NCI-H446 treated with DMSO at 0.1 percent for 48 hours (cell line): ENCODE results near the gene B4GALNT4.
"Not testable (repeated sequence)": the region's sequence is repeated elsewhere in the genome, so short reads cannot be mapped to it uniquely, and the experiment has no call there.

Experiments
- DNase-seq: peaks from one replicate; lab custom pipeline; 2025; lab: John Stamatoyannopoulos, UW

The B4GALNT4 gene

DNA sequence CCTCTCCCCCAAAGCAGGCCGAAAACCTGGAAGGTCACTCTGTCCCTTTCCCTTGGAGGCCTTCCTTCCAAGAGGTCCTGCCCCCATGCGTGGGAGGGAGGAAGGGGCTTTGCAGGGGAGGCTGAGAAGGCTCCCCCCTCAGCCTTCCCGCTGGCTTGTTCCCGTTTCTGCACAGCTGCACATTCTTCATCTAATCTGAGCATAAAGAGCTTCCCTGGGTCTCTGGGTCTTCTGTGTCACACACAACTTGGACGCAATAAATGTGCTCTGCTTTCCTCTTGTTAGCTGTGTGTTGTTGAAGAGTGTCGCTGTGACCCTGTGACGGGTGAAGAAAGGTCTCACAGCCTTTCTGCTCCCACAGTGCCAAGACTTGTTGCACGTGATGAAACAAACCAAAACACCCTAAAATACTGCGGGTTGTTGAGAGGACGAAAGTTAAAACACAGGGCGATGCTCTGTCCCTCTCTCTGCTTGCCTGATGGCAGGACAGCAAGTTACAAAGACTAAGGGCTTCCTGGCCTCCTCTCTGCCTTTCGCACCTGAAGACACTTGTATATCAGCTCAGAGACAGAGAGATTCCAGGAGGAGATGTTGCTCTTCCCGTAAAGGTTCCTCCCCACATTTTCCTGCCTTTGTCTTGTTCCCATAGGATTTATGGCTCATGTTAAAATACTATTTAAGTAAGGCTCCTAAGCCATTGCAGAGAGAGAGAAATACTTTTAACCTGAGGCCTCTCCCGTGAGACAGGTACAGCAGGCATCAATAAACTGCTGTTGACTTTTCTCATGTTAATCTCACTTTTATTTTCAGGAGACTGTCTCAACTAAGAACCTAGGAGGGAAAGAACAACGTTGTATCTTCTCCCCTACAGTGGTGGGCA lies 33.3 kb upstream of the B4GALNT4 start:
- no peak for DNase-seq

DNA sequence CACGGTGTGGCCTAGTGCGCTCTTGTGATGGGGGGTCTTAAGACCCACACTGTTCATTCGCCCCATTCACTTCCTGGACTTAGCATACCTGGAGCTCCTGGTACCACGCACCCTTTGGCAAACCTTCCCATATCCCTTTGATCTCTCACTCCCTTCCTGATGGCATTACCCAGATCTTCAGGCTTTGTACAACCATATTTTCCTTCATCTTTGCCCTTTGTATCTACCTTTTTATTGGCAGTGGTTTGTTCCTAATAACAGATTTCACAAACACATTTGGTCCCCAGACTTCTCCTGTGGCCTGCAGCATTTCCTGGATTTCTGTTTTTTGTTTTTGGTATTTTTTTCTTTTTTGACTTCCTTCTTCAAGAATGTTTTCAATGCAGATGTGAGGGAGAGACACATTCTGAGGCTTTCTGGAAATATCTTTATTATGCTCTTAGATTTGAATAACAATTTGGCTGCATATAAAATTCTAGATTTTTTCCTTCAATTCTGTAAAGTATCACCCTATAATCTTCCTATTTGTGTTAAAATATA lies 32.6 kb upstream of the B4GALNT4 start:
- DNase-seq: no peak

DNA sequence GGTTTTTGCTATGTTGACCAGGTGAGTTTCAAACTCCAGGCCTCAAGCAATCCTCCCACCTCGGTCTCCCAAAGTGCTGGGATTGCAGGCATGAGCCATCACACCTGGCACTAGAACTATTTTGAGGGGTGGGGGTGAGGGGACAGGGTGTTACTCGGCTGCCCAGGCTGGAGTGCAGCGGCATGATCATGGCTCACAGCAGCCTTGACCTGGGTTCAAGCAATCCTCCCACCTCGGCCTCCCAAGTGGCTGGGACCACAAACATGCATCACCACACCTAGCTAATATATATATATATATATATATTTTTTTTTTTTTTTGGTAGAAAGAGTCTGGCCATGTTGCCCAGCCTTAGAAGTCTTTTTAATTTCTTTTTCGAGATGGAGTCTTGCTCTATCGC lies 31.6 kb upstream of the B4GALNT4 start:
- no peak for DNase-seq

DNA sequence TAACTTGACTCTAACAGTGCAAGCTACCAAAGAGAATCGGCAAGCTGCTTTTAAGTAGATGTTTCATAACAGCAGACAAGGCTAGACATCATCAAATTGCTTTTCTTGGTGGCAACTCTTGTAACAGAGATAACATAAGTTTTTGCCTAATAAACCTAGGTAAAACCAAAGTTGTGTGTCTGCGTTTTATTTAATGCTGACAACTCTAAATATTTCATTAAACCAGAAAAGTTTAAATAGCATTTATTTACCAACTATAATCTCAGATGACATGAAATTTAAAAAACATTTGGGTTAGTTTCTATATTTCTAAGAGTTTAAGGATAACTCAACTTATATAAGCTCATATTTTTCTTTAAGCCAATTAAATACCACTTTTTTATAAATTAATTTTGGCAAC lies 29.3 kb upstream of the B4GALNT4 start:
- no peak for DNase-seq

DNA sequence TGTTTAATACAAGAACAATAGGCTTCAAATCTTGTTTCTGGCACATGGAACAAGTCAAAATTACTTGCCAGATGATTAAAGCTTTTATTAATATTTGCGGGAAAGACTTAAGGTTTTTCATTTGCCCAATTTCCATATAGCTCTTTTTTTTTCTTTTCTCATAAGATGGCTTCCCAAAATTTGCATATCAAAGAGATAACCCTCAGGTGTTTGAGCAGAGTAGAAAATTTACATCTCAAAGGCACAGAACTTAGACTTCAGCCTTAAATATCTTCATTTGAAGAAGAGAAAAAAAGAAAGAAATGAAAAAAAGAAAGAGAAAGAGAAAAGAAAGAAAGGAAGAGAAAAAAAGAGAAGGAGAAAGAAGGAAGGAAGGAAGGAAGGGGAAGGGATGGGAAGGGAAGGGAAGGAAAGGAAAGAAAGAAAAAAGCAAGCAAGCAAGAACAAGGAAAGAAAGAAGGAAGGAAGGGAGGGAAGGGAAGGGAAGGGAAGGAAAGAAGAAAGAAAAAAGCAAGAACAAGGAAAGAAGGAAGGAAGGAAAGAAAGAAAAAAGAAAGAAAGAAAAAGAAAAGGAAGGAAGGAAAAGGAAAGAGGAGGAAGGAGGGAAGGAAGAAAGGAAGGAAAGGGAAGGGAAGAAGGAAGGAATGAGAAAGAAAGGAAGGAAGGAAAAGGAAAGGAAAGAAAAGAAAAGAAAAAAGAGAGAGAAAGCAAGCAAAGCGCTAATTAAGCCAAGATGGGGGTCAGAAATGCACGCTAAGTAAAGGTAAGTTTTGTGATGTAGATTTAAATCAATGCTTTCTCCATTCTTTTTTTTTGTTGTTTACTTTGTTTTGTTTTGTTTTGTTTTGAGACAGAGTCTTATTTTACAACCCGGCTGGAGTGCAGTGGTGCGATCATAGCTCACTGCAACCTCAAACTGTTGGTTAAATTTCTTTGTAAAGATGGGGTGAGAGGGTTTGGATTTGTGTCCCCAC lies 28.5 kb upstream of the B4GALNT4 start:
- DNase-seq: no peak

DNA sequence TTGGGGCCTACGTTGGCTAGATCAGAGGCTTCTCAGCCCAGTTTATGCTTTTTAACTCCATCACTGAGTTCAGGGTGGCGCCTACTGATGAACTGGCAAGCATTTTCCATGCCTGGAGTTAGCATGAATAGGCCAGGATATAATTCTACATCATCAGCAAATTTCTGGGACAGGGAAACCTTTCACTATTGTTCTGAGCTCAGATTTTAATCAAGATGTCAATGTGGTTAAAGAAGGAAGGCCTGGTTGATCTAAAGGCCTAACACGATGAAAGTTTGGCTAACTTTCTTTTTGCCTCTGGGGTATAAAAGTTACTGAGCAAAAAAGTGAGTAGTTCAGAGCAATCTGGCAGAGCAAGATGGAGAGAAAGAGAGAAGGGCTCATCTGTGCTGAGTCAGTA lies 27.0 kb upstream of the B4GALNT4 start:
- no peak for DNase-seq

DNA sequence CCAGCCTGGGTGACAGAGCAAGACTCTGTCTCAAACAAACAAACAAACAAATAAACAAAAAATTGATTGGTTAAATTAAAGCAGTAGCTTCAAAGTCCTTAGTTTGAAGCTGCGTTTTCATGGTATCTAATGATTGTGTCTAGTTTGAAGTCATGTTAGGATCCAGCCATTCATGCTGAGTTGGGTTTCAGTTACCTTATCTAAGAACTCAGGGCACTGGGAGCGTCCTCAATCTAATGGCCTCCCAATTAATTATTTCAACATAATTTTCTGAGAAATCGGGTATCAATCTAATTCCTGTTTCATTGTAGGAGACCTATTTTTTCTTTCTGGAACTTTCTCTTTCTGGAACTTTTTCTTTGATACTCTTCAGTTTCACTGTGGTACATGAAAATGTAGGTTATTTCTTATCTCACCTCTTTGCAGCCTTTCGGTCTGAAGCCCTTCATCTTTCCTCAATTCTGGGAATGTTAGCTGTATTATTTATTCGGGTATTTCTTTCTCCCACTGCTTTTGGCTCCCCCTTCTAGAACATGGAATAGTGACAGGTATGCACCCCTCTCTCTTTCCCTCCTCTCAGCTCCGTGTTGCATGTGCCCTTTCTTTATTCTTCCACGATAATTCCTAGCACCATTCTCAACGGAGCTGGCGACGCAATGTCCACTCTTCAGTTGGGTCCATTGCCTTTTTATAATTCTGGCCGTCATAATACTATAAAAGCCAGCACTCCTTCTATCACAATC lies 24.3 kb upstream of the B4GALNT4 start:
- DNase-seq: no peak

DNA sequence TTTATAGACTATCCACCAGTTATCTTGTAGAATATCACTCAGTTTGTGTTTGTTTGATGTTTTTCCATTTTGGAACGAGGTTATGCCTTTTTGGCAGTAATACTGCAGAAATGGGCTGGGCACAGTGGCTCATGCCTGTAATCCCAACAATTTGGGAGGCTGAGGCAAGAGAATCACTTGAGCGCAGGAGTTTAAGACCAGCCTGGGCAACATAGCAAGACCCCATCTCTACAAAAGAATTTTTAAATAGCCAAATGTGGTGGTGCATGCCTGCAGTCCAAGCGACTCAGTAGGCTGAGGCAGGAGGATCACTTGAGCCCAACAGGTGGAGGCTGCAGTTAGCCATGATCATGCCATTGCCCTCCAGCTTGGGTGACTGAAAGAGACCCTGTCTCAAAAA lies 22.8 kb upstream of the B4GALNT4 start:
- no peak for DNase-seq

DNA sequence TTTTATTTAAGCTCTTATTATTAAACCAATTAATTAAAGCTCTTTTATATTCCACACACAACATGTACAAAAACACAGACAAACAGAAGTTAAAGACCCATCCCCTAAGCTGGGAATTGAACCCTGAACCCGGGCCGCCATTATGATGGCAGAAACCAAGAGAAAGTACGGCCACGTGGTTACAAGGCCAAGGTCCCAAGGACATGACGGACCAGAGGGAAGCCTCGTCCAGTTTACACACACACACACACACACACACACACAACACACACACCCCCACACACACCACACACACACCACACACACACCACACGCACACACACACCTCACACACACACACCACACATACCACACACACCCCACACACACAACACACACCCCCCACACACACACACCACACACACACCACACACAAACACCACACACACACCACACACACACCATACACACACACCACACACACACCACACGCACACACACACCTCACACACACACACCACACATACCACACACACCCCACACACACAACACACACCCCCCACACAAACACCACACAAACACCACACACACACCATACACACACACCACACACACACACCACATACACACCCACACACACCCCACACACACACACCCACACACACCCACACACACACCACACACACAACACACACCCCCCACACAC lies 19.9 kb upstream of the B4GALNT4 start:
- not testable (repeated sequence) for DNase-seq

DNA sequence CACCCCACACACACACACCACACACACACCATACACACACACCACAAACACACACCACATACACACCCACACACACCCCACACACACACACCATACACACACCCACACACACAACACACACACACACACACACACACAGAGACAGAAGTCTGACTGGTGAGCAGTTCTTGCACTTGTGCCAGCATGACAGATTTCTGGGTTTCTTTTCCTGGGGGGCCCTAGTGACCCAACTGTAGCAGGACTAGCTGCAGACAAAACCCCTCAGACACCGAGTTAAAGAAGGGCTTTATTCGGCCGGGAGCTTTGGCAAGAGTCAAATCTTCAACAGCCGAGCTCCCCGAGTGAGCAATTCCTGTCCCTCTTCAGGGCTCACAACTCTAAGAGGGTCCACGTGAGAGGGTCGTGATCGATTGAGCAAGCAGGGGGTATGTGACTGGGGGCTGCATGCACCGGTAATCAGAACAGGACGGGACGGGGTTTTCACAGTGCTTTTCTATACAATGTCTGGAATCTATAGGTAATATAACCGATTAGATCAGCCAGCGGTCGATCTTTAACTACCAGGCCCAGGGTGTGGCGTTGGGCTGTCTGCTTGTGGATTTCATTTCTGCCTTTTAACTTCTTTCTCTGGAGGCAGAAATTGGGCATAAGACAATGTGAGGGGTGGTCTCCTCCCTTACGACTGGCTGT lies 19.1 kb upstream of the B4GALNT4 start:
- not testable (repeated sequence) for DNase-seq

DNA sequence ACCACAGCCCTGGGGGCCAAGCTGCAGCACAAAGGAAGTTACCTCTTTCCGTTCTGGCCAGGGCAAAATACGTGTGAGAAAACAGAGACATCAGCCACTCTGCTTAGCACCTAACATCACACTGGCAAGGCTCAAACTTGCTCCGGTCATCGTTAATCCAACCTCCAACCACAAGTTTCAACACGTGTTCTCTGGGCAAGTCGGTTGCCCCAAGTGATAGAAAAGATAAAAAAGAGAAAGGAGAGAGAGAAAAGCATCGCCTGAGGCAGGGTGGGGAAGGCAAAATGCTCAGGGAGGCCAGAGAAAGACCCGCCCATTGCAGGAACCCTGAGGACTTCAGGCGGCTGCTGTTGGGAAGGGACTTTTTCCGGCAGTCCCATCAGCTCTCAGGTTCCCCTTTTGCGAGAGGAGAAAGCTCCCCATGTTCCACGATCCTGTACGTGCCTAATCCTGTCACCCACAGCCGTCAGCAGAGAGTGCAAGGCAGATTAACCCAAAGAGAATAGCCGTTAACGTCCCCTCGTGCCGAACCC lies 18.5 kb upstream of the B4GALNT4 start:
- no peak for DNase-seq

DNA sequence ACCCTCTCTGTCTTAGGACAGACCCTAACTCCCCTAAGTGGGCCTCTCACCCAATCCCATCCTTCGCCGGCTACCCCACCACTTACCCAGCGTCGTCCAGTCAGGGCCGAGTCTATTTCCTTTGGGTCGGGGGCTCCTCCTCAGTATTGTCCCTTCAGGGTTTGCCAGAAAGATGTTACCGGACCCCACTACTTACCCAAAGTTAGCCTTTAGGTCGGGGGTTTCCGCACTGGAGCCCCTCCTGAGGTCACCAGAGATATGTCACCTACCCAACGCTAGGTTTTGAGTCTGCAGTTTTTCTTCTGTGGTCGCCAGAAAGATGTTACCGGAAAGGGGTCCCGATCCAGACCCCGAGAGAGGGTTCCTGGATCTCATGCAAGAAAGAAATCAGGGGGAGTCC lies 17.9 kb upstream of the B4GALNT4 start:
- no peak for DNase-seq

DNA sequence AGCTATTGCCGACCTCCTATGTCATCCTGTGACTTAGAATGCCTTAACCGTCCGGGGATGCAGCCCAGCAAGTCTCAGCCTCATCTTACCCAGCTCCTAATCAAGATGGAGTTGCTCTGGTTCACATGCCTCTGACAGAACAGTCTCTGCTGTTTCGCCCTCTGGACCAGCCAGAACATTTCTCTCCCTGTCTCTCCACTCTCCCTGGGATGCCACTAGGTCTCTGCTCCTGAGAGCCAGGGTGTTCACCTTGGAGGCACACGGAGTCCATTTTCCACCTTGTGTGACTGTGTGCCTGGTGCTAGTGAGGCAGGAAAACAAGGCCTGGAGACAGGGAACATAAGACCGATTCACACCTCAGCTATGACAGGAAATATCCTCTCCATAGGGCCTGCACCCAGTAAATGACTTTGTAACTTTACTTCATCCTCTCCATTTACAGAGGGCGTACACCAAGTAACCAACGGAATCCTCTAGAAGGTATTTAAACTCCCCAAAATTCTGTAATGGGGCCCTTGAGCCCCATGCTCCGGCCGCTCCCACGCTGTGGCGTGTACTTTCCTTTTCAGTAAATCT lies 16.8 kb upstream of the B4GALNT4 start:
- DNase-seq: no peak

DNA sequence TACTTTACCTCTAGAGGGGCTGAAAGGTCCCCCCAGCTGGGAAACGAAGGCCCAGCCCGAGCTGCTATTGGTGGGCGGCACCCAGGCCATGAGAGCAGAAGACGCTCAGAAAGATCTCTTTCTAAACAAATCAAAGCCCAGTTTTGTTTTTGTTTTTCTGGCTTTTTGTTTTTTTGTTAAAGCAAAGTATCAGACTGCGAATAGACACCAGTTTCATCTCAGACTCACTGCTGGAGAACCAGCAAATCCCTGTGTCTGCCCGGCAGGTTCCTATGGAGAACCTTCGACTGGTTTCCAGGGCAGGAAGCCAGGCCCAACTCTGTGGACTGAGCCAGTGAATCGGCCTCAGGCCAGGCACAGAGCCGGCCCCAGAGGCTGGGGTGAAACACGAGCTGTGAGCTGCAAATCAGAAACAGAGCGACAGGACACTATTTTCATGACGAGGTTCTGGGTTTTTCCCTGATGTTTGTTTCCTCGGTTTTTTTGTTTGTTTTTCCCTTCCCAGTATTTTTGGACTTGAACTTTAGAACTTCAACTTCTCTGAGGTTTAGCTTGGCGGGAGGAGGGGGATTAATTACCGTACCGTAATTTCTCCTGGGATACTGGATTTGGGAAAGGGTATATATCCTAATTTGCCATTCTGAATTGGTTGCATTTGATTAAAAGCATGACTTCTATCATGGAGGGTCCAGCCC lies 16.0 kb upstream of the B4GALNT4 start:
- DNase-seq: no peak

DNA sequence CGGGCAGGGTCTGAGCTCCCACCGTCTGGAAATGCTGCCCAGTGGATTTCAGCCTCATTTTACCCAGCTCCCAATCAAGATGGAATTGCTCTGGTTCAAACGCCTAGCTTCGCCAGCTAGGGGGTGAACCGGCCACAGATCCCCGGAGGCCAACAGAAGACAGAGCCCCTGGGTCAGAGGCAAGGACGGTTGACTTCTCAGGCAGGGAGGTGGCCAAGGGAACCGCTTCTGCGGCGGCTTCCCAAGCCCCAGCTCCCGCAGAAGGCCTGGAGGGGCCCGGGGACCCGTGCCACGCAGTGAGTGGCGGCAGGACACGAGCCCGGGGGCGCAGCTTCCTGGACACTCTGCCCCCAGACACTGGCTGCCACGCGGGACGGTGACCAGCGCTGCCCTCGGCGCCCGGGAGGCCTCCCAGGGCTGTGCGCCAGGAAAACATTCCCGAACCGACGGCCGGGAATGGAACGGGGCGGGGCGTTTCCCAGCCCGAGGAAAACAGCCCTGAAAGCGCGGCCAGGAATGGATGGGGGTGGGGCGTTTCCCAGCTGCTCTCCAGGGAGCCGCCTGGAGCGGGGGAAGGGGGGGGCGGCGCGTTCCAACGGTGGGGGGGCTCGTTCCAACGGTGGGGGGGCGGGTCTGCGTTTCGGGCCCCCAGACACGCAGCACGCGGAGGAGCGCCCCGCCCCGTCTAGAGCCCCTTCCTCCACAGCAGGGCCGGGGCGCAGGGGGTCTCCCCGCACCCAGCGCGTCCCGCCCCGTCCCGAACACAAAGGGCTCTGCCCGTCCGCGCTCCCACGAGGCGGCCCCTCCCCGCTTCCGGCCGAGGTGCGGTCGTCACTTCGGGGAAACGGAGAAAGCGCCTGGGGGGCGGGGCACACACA lies 13.5 kb upstream of the B4GALNT4 start:
- no peak for DNase-seq

DNA sequence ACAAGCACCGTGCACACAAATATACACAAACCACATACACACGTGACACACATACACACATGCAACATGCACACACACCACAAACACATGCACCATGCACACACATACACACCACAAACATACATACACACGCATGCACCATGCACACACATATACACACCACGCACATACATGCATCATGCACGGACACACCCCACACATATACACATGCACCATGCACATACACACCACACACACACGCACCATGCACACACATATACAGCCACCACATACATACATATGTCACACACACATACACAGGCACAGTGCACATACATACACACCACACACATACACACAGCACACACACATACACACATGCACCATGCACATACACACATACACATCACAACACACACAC lies 12.7 kb upstream of the B4GALNT4 start:
- no peak for DNase-seq

DNA sequence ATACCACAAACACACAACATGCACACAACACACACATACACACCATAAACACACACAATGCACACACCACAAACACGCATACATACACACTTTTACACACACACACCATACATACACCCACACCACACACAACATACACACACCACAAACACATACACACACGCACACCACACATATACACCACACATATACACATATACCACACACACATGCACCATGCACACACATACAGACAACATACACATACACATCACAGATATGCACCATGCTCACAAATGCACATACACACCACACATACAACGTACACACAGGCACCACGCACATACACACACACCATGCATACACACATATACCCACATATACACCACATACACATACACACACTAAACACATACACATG lies 11.7 kb upstream of the B4GALNT4 start:
- DNase-seq: no peak

DNA sequence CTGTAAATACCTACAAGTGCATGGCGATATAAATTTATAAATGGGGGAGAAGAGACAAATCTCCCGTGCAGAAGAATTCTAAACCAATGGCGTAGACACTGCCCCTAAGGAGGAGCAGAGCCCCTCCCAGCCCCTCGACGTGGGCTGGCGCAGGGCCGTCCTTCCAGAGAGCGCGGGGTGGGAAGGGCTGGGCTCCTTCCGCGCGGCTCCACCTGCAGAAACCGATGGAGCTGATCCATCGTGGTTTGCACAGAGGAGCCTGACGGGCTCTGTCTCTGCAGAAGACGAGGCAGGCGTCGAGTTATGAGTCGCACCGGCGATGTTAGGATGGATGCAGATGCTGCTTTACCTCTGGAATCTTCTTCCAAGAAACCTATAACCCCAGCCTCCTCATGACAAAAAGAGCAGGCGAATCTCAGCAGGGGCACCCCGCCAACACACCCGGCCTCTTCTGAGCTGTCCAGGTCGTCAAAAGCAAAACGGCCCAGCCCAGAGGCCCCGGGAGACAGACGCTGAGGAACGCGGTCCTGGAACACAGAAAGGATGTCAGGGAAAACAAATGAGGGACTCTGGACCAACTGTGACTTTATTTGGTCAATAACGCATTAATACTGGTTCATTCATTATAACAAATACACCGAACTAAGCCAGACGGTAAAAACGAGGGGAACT lies 11.0 kb upstream of the B4GALNT4 start:
- DNase-seq: no peak
